Esophagus squamous epithelium (tissue), 4 donors: Measurements from ENCODE around the gene FHL2.

Source experiments
- CTCF ChIP-seq, 6 experiments: fragments of 450-650 bp in 4 of 6; fragments of 200-600 bp in 2 of 6; sonication (generic) in 2 of 6; IDR thresholded peaks; one replicate each; pipeline ENCODE4 v1.5.1; 2016 to 2019; ENCODE audit warnings: antibody characterized with exemption in 6 of 6, mild to moderate bottlenecking in 4 of 6, moderate library complexity in 4 of 6
- POLR2A ChIP-seq, 4 donors: fragments of 450-650 bp; IDR thresholded peaks; one replicate each; pipeline ENCODE4 v1.6.1; 2017; ENCODE audit warnings: antibody characterized with exemption in 4 of 4, mild to moderate bottlenecking in 4 of 4, moderate library complexity in 3 of 4

GRCh38 chr2:105409717-105410116, 10.9 kb upstream of the FHL2 start:
- TF ChIP-seq CTCF (IDR thresholded peaks at IDR 0.05) (no peak), POLR2A (IDR thresholded peaks at IDR 0.05) (no peak)
